ENCODE data around the gene B4GALT2.

B4GALT2 gene

GRCh38 chr1:43974443-43975248 is 4.4 kb upstream of the B4GALT2 start, which contains the start of gene ATP6V0B:
Gene ATP6V0B, plus strand, starts transcription at chr1:43974960. Its CDS starts 81 bp downstream, at chr1:43975041.
- H2BK120ac ChIP-seq (ENCODE audit: low read depth, low read length), result peak within 1 kb of the TSS; percentile 74

GRCh38 chr1:43975249-43975961 is 3.6 kb upstream of the B4GALT2 start:
- Histone ChIP-seq H4K8ac (ENCODE audit: low read length) (no peak overlapping the region), H3K27ac (ENCODE audit: low read length, poor library complexity, severe bottlenecking) (peak overlapping the region; percentile 27), H3K18ac (ENCODE audit: low read depth in 1 of 2, low read length in 2 of 2) (peak overlapping the region; percentile 85 to 94), H2BK12ac (ENCODE audit: low read length in 2 of 2) (no peak overlapping the region), H3K4ac (ENCODE audit: low read depth in 1 of 2, low read length in 2 of 2) (peak overlapping the region in 1 of 2 experiments; percentile 85), H3K23ac (ENCODE audit: low read length in 2 of 2) (peak overlapping the region in 1 of 2 experiments; percentile 99), H4K91ac (ENCODE audit: low read length) (peak overlapping the region; percentile 92), H2BK120ac (ENCODE audit: low read depth, low read length) (peak overlapping the region; percentile 74), H2BK5ac (ENCODE audit: low read depth, low read length, poor library complexity, severe bottlenecking) (no peak overlapping the region), H3K79me1 (replicated peaks; ENCODE audit: low read length, poor library complexity, severe bottlenecking) (peaks cover 42% of the 10 kb centered on the region), H3K9ac (ENCODE audit: low read length) (peak overlapping the region; percentile 96), H3K14ac (ENCODE audit: low read length in 2 of 2) (peak overlapping the region in 1 of 2 experiments; percentile 92), H2AK5ac (ENCODE audit: low read length, severe bottlenecking) (no peak overlapping the region), H3K36me3 (ENCODE audit: control insufficient read depth in 1 of 2, insufficient read depth in 2 of 2, low read depth in 1 of 2, low read length in 2 of 2) (peaks cover 46 to 50% of the 10 kb centered on the region in 2 experiments), H3K4me3 (ENCODE audit: insufficient read depth in 1 of 2, low read depth in 1 of 2, low read length in 2 of 2) (peak overlapping the region; percentile 97 to 98), H3K9me3 (ENCODE audit: control insufficient read depth, low read length) (no peaks in the 10 kb centered on the region), H3K4me2 (ENCODE audit: low read length, poor library complexity, severe bottlenecking) (peak overlapping the region; percentile 88), H3K27me3 (ENCODE audit: control insufficient read depth in 1 of 2, insufficient read depth in 1 of 2, low read length in 2 of 2) (no peaks in the 10 kb centered on the region), H2BK15ac (ENCODE audit: low read depth, poor library complexity, severe bottlenecking) (peak overlapping the region; percentile 39), H2AFZ (ENCODE audit: low read depth, low read length) (peak overlapping the region; percentile 5), H3K4me1 (ENCODE audit: control insufficient read depth, insufficient read depth, low read depth, low read length) (peaks cover 46% of the 10 kb centered on the region)
- DNase-seq, result peak; percentile 50
- WGBS, result 3% methylated on average over 27 of the region's 34 CpGs

More at GRCh38 chr1:43974443-43975248, 4.4 kb upstream of the B4GALT2 start, which contains the start of gene ATP6V0B:
- Histone ChIP-seq H3K4me2 (ENCODE audit: low read length, poor library complexity, severe bottlenecking) (peak within 1 kb of the TSS; percentile 98), H3K9me3 (ENCODE audit: control insufficient read depth, low read length) (no peaks in the 10 kb centered on the region), H3K4me3 (ENCODE audit: insufficient read depth in 1 of 2, low read depth in 1 of 2, low read length in 2 of 2) (peak within 1 kb of the TSS; percentile 97 to 98), H2BK15ac (ENCODE audit: low read depth, poor library complexity, severe bottlenecking) (peak within 1 kb of the TSS; percentile 39), H3K18ac (ENCODE audit: low read depth in 1 of 2, low read length in 2 of 2) (peak within 1 kb of the TSS; percentile 85 to 94), H3K4me1 (ENCODE audit: control insufficient read depth, insufficient read depth, low read depth, low read length) (peaks cover 41% of the 10 kb centered on the region), H3K27ac (ENCODE audit: low read length, poor library complexity, severe bottlenecking) (peak within 1 kb of the TSS; percentile 27), H3K9ac (ENCODE audit: low read length) (peak within 1 kb of the TSS; percentile 96), H4K91ac (ENCODE audit: low read length) (peak within 1 kb of the TSS; percentile 92), H3K4ac (ENCODE audit: low read depth in 1 of 2, low read length in 2 of 2) (peak within 1 kb of the TSS; percentile 7 to 85), H3K36me3 (ENCODE audit: control insufficient read depth in 1 of 2, insufficient read depth in 2 of 2, low read depth in 1 of 2, low read length in 2 of 2) (peaks cover 46 to 50% of the 10 kb centered on the region in 2 experiments), H2AFZ (ENCODE audit: low read depth, low read length) (peak within 1 kb of the TSS; percentile 97), H3K23ac (ENCODE audit: low read length in 2 of 2) (peak within 1 kb of the TSS in 1 of 2 experiments; percentile 99), H2AK5ac (ENCODE audit: low read length, severe bottlenecking) (no peak within 1 kb of the TSS), H4K8ac (ENCODE audit: low read length) (peak within 1 kb of the TSS; percentile 87), H3K14ac (ENCODE audit: low read length in 2 of 2) (peak within 1 kb of the TSS in 1 of 2 experiments; percentile 92), H3K79me1 (replicated peaks; ENCODE audit: low read length, poor library complexity, severe bottlenecking) (peaks cover 46% of the 10 kb centered on the region), H3K27me3 (ENCODE audit: control insufficient read depth in 1 of 2, insufficient read depth in 1 of 2, low read length in 2 of 2) (no peaks in the 10 kb centered on the region), H2BK12ac (ENCODE audit: low read length in 2 of 2) (peak within 1 kb of the TSS in 1 of 2 experiments; percentile 33), H2BK5ac (ENCODE audit: low read depth, low read length, poor library complexity, severe bottlenecking) (peak within 1 kb of the TSS; percentile 35)
- WGBS, result under 1% methylated on average over 74 of the region's 93 CpGs
- peak; percentile 94 for DNase-seq

GRCh38 chr1:43976045-43976444 is 3.0 kb upstream of the B4GALT2 start:
- H2BK15ac ChIP-seq (ENCODE audit: low read depth, poor library complexity, severe bottlenecking), result no peak overlapping the region
- H3K9ac ChIP-seq (ENCODE audit: low read length), result peak overlapping the region; percentile 96
- H4K91ac ChIP-seq (ENCODE audit: low read length), result no peak overlapping the region
- H3K14ac ChIP-seq (ENCODE audit: low read length in 2 of 2), result peak overlapping the region in 1 of 2 experiments; percentile 62
- no peak overlapping the region for H2AK5ac ChIP-seq (ENCODE audit: low read length, severe bottlenecking)
- no peak overlapping the region for H2BK12ac ChIP-seq (ENCODE audit: low read length in 2 of 2)
- no peak overlapping the region for H3K23ac ChIP-seq (ENCODE audit: low read length in 2 of 2)
- H3K4me3 ChIP-seq (ENCODE audit: insufficient read depth in 1 of 2, low read depth in 1 of 2, low read length in 2 of 2), result peak overlapping the region; percentile 97 to 98
- H2BK120ac ChIP-seq (ENCODE audit: low read depth, low read length), result no peak overlapping the region
- no peak for DNase-seq
- H3K4me1 ChIP-seq (ENCODE audit: control insufficient read depth, insufficient read depth, low read depth, low read length), result peaks cover 47% of the 10 kb centered on the region
- H2AFZ ChIP-seq (ENCODE audit: low read depth, low read length), result no peak overlapping the region
- no peak overlapping the region for H3K18ac ChIP-seq (ENCODE audit: low read depth in 1 of 2, low read length in 2 of 2)
- no peaks in the 10 kb centered on the region for H3K9me3 ChIP-seq (ENCODE audit: control insufficient read depth, low read length)
- H3K27me3 ChIP-seq (ENCODE audit: control insufficient read depth in 1 of 2, insufficient read depth in 1 of 2, low read length in 2 of 2), result no peaks in the 10 kb centered on the region
- peak overlapping the region; percentile 88 for H3K4me2 ChIP-seq (ENCODE audit: low read length, poor library complexity, severe bottlenecking)
- H3K27ac ChIP-seq (ENCODE audit: low read length, poor library complexity, severe bottlenecking), result no peak overlapping the region
- 89% methylated on average over 4 of the region's 4 CpGs for WGBS
- H3K4ac ChIP-seq (ENCODE audit: low read depth in 1 of 2, low read length in 2 of 2), result no peak overlapping the region
- peaks cover 46 to 49% of the 10 kb centered on the region in 2 experiments for H3K36me3 ChIP-seq (ENCODE audit: control insufficient read depth in 1 of 2, insufficient read depth in 2 of 2, low read depth in 1 of 2, low read length in 2 of 2)
- H2BK5ac ChIP-seq (ENCODE audit: low read depth, low read length, poor library complexity, severe bottlenecking), result no peak overlapping the region
- H4K8ac ChIP-seq (ENCODE audit: low read length), result no peak overlapping the region
- peaks cover 38% of the 10 kb centered on the region for H3K79me1 ChIP-seq (replicated peaks; ENCODE audit: low read length, poor library complexity, severe bottlenecking)

- Histone ChIP-seq H3K36me3 (ENCODE audit: control insufficient read depth in 1 of 2, insufficient read depth in 2 of 2, low read depth in 1 of 2, low read length in 2 of 2) (peaks cover 46 to 49% of the 10 kb centered on the region in 2 experiments), H3K27ac (ENCODE audit: low read length, poor library complexity, severe bottlenecking) (no peak overlapping the region), H3K14ac (ENCODE audit: low read length in 2 of 2) (no peak overlapping the region), H4K91ac (ENCODE audit: low read length) (no peak overlapping the region), H3K4me3 (ENCODE audit: insufficient read depth in 1 of 2, low read depth in 1 of 2, low read length in 2 of 2) (no peak overlapping the region), H3K18ac (ENCODE audit: low read depth in 1 of 2, low read length in 2 of 2) (no peak overlapping the region), H2AK5ac (ENCODE audit: low read length, severe bottlenecking) (no peak overlapping the region), H2BK12ac (ENCODE audit: low read length in 2 of 2) (no peak overlapping the region), H2AFZ (ENCODE audit: low read depth, low read length) (no peak overlapping the region), H2BK5ac (ENCODE audit: low read depth, low read length, poor library complexity, severe bottlenecking) (no peak overlapping the region), H3K9me3 (ENCODE audit: control insufficient read depth, low read length) (no peaks in the 10 kb centered on the region), H3K9ac (ENCODE audit: low read length) (peak overlapping the region; percentile 34), H2BK15ac (ENCODE audit: low read depth, poor library complexity, severe bottlenecking) (no peak overlapping the region), H3K4me1 (ENCODE audit: control insufficient read depth, insufficient read depth, low read depth, low read length) (peaks cover 54% of the 10 kb centered on the region), H3K27me3 (ENCODE audit: control insufficient read depth in 1 of 2, insufficient read depth in 1 of 2, low read length in 2 of 2) (no peaks in the 10 kb centered on the region), H2BK120ac (ENCODE audit: low read depth, low read length) (no peak overlapping the region), H3K4me2 (ENCODE audit: low read length, poor library complexity, severe bottlenecking) (no peak overlapping the region), H3K23ac (ENCODE audit: low read length in 2 of 2) (no peak overlapping the region), H3K79me1 (replicated peaks; ENCODE audit: low read length, poor library complexity, severe bottlenecking) (peaks cover 39% of the 10 kb centered on the region), H3K4ac (ENCODE audit: low read depth in 1 of 2, low read length in 2 of 2) (no peak overlapping the region), H4K8ac (ENCODE audit: low read length) (no peak overlapping the region)
- 96% methylated on average over 8 of the region's 8 CpGs for WGBS
- no peak for DNase-seq
Measured at GRCh38 chr1:43976890-43977289, 2.1 kb upstream of the B4GALT2 start.

Measured in mesenchymal stem cell (in vitro differentiated cells and primary cell).